Upper lobe of left lung (tissue), 4 donors: ENCODE results near the gene LPCAT3.

Experiments used
- EP300 ChIP-seq, 4 donors: sonication (generic); formaldehyde crosslinking; IDR thresholded peaks; one replicate each; pipeline ENCODE4 v1.5.1; 2017; ENCODE audit warnings: antibody characterized with exemption in 4 of 4, control low read depth in 2 of 4
- POLR2A ChIP-seq, 4 donors: fragments of 450-650 bp; IDR thresholded peaks; one replicate each; pipeline ENCODE4 v1.5.1; 2016 to 2017; ENCODE audit warnings: antibody characterized with exemption in 4 of 4, mild to moderate bottlenecking in 2 of 4
- POLR2AphosphoS5 ChIP-seq, 2 donors: sonication (generic); formaldehyde crosslinking; IDR thresholded peaks; one replicate each; pipeline ENCODE4 v1.5.1; 2017; ENCODE audit warnings: antibody characterized with exemption in 2 of 2
- TF ChIP-seq, protein P1 (sequence below), 6 experiments: fragments of 450-650 bp in 4 of 6; fragments of 200-600 bp in 2 of 6; sonication (generic) in 2 of 6; IDR thresholded peaks; one replicate each; pipeline ENCODE4 v1.5.1; 2016 to 2019; ENCODE audit warnings: antibody characterized with exemption in 6 of 6

GRCh38 chr12:7061596-7061995 lies 43.3 kb upstream of the LPCAT3 start:
- TF ChIP-seq, protein P1, sequence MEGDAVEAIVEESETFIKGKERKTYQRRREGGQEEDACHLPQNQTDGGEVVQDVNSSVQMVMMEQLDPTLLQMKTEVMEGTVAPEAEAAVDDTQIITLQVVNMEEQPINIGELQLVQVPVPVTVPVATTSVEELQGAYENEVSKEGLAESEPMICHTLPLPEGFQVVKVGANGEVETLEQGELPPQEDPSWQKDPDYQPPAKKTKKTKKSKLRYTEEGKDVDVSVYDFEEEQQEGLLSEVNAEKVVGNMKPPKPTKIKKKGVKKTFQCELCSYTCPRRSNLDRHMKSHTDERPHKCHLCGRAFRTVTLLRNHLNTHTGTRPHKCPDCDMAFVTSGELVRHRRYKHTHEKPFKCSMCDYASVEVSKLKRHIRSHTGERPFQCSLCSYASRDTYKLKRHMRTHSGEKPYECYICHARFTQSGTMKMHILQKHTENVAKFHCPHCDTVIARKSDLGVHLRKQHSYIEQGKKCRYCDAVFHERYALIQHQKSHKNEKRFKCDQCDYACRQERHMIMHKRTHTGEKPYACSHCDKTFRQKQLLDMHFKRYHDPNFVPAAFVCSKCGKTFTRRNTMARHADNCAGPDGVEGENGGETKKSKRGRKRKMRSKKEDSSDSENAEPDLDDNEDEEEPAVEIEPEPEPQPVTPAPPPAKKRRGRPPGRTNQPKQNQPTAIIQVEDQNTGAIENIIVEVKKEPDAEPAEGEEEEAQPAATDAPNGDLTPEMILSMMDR (IDR thresholded peaks at IDR 0.05): no peak
- no peak for TF ChIP-seq POLR2A (IDR thresholded peaks at IDR 0.05)
- no peak for TF ChIP-seq EP300 (IDR thresholded peaks at IDR 0.05)
- no peak for TF ChIP-seq POLR2AphosphoS5 (IDR thresholded peaks at IDR 0.05)
